CD4-positive, alpha-beta T cell treated with Interferon gamma for 1 hour (primary cell): ENCODE results near the gene IGFBP7.
A peak's percentile ranks its signal among the peaks of the same experiment; 100 is the strongest.

Experiments
- DNase-seq: peaks from one replicate; pipeline ENCODE4 v3.0.0-alpha.2; 2020

The IGFBP7 gene

GRCh38 chr4:57109847-57110639 lies at the start of gene IGFBP7:
TSS of gene IGFBP7 (minus strand) at chr4:57110385. CDS start at chr4:57110351, 34 bp downstream.
- DNase-seq = peak; percentile 9

DNA sequence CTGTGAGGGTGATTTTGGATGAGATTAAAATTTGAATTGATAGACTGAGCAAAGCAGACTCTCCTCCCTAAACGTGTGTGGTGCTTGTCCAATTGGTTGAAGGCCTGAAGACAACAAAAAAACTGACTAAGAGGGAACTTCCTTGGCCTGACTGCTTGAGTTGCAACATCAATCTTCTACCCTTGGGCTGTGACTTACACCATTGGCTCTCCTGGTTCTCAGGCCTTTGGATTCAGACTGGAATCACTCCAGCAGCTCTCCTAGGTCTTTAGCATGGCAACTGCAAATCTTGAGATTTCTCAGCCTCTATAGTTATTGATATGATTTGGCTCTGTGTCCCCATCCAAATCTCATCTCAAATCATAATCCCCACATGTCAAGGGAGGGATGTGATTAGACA lies 49.7 kb upstream of the IGFBP7 start:
- no peak for DNase-seq

DNA sequence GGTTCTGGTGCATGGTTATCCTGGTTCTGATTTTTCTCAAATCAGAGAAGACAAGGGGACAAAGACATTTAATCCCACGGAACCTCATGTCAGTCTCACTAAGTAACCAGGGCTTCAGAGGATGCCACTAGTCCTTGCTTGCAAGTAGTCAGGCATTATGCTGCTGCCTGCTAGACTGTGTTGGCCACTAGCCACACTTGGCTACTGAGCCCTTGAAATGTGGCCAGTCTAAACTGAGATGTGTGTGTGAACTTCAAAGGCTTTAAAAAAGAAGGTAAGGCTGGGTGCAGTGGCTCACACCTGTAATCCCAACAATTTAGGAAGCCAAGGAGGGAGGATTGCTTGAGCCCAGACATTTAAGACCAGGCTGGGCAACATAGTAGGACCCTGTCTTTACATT lies 48.6 kb upstream of the IGFBP7 start:
- no peak for DNase-seq

GRCh38 chr4:57158221-57158620 lies 48.0 kb upstream of the IGFBP7 start:
- no peak for DNase-seq

GRCh38 chr4:57157596-57158137 lies 47.5 kb upstream of the IGFBP7 start:
- no peak for DNase-seq

DNA sequence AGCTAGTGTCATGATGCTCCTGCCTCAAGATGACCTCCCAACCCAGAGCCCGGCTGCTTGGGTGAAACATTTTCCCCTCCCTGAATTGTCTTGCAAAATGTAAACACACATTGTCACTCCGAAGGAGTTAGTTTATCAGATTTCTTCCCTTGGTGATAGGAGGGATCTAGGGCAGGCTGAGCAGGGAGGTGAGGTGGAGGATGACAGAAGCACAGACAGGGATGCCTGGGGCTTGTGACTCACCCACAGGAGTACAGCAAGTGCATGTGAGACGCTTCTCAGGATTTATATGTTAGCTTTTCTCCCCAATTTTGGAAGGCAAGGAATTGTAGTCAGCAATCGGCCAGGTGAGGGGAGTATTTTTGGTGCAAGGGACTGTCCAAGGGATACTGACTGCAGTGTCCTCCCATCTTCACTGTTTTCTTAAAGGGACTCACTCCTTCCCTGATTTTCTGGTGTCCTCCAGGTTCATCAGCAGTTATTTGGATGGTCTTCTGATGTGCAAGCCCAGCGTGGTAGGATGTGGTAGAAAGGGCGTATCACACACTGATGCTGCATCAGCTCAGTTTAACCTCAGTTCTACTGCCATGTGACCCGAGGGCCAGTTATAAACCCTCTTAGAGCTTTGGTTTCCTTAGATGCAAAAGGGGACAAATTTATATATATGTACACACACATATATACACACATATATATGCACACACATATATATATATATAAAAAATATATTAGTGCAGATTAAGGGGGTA lies 46.2 kb upstream of the IGFBP7 start:
- no peak for DNase-seq

DNA sequence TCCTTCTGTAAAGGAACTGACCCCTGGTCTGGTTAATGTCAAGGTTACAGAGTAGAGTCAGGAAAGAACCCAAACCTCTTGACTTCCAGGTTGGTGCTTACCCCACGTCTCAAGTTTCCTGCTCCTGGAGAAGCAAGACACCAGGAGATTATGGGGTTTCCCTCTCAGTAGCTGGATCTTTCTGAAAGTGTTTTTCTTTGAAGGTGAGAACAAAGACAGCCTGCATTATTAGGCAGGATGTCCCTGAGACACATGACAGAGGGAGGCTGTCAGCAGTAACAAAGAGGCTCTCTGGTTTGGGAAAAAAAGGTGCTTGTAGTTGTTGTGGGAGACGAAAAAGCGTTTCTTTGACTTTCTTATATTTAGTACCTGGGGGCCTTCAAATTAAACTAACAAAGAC lies 44.7 kb upstream of the IGFBP7 start:
- no peak for DNase-seq

GRCh38 chr4:57154191-57154590 lies 44.0 kb upstream of the IGFBP7 start:
- DNase-seq = no peak

GRCh38 chr4:57153207-57153606 lies 43.0 kb upstream of the IGFBP7 start:
- no peak for DNase-seq

- DNase-seq = no peak
Observed at GRCh38 chr4:57151481-57151880, 41.3 kb upstream of the IGFBP7 start.

GRCh38 chr4:57149833-57150232 lies 39.6 kb upstream of the IGFBP7 start:
- DNase-seq = no peak

DNA sequence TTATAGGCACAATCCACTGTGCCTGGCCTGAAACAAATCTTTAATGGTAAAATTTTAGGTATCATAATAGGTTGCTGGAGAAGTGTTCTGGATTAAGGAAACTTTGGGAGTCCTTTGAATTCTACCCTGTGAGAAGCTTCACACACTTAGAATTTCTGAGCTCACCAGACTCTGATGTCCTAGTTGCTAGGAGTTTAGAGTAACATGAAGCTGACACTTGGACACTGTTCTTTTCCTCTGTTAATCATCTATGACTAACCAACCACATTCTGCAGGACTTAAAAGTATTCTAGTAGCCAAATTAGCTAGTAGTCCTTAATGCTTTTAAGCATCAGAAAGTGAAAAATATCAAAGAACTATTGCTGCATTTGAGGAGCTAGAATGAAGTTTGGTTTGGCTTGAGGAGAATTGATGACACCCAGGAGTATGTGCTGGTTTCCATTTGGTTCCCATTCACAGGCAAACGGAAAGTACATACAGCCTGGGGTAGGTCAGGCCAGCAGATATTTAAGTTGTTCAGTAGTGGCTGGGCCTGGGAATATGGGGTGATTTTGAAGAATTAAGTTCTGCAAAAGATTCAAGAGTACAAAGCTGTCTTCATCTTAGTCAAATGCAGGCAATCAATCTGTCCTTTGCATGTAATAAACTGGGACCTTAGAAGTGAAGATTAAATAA lies 38.8 kb upstream of the IGFBP7 start:
- no peak for DNase-seq

DNA sequence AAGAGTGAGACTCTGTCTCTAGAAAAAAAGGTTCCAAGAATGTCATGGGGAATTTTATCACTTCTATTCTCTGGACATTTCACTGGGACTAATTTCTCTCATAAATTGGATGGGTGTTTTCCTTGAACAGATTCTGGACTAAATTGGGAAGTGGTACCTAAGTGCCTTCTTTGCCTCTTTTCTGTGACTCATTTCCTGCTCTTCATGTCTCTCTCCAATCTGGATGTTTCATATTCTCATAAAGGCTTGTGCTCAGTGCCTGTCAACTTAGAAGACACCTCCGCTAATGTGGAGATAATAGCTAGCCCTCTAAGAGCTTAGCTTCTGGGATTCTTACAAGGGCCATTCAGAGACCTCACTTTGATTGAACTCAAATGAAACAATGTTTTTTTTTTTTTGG lies 38.0 kb upstream of the IGFBP7 start:
- no peak for DNase-seq

- DNase-seq = no peak
Observed at GRCh38 chr4:57147335-57148060, 37.3 kb upstream of the IGFBP7 start.

- no peak for DNase-seq
Observed at GRCh38 chr4:57146444-57146843, 36.3 kb upstream of the IGFBP7 start.

DNA sequence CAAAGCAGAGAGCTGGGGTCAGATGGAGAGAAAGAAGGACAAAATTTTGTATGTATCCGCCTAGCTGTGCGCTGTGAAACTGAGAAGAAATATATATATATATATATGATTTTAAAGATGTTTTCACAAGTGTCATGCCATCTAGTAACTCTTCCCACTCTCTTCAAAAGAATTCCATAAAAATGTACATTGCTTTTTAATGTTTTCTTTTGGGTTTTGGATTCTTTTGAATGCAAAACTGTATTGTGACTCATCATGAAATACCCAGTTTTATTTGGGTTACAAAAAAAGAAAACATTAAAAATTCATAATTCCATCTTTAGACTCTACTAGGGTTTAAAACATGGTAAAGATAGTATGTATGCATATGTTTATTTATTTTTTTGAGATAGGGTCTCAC lies 34.3 kb upstream of the IGFBP7 start:
- no peak for DNase-seq

GRCh38 chr4:57139783-57140182 lies 29.6 kb upstream of the IGFBP7 start:
- DNase-seq = no peak

DNA sequence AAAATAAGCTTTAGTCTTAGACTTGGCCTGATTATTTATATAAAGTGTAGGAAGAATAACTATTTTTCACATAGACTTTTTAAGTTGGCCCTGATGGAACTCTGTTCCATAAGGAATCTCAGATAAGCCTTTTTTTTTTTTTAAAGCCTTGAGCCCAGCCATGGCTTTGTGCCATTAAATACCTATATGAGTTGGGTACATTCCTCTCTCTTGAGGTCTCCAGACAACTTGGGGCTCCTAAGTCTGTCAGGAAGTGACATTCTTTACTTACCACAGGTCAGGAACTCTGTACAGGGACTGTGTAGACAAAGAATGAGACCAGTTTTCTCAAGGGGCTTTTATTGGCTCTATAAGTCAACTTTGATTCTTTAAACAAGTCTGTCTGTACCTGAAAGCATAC lies 27.1 kb upstream of the IGFBP7 start:
- DNase-seq = no peak

- no peak for DNase-seq
Observed at GRCh38 chr4:57136281-57136680, 26.1 kb upstream of the IGFBP7 start.

- DNase-seq = no peak
Observed at GRCh38 chr4:57132743-57133137, 22.6 kb upstream of the IGFBP7 start.

DNA sequence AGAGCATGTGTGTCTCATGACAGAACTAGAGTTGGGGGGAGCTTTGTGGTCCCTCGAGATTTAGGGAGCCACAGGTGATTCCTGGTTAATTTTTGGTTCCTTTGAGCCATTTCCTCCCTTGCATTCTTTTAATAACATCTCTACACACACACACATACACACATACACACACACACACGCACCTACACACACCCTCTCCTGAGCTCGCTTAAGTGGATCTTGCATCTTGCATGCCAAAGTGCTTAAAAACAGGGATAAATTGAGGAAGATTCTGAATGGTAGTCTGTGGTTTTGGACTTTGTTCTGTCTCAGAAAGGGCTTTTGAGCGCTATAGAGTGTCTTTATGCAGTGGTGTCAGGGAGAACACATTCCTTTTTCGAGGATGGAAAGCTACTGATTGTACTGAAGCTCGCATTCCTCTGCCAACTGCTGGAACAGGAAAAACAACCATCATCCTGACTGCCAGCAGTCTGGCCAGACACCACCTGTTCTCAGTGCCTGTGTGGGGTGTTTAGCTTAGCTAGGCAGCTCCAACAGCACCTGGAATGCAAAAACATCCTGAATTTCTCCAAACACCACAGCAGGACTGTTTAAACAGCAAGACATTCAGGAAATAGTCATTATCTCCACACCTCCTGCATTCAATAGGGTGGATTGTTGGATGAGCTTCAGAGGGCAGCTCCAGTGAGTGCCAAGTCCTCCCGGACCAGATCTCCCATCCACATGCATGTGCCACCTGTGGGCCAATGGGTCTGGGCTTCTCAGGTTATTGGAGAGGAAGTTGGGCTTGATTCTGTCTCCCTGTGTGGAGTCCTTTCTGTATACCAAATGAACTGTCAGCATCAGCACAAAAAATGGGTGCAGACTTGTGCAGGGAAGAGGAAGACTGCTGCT lies 21.9 kb upstream of the IGFBP7 start:
- DNase-seq = no peak

GRCh38 chr4:57129477-57129876 lies 19.3 kb upstream of the IGFBP7 start:
- DNase-seq = no peak
